B cell (primary cell): Measurements from ENCODE around the gene IL12B. TPM values are rescaled to one million over a fixed set of nuclear protein-coding genes. Genes with fewer than 3 reads are reported as not detected.
"Not testable (repeated sequence)": the region's sequence is repeated elsewhere in the genome, so short reads cannot be mapped to it uniquely, and the experiment has no call there.

Experiments
- ATAC-seq: fragments of 200-7000 bp; cut with Tn5 transposase; one replicate; pipeline ENCODE4 v1.10.0; 2021; ENCODE audit warnings: low read depth, mild to moderate bottlenecking, moderate number of reproducible peaks, moderate library complexity
- CTCF ChIA-PET: fragments of 350-600 bp; sonication (Branson Sonifier 250); formaldehyde crosslinking; loops from one replicate; lab custom pipeline; 2021; ENCODE audit warnings: antibody characterized with exemption, inconsistent platforms; lab: Charles Lee
- POLR2A ChIA-PET: fragments of 350-600 bp; sonication (Branson Sonifier 250); formaldehyde crosslinking; loops from one replicate; lab custom pipeline; 2021; ENCODE audit warnings: antibody characterized with exemption; lab: Charles Lee
- DNase-seq: peaks from one replicate; pipeline ENCODE4 v3.0.0; 2013
- H2AFZ ChIP-seq: 2 replicates; pipeline ENCODE4 v1.6.1; 2012; ENCODE audit warnings: mild to moderate bottlenecking, low read depth, low read length; ENCODE audit not compliant: insufficient read depth, poor library complexity, severe bottlenecking
- H3K27ac ChIP-seq, 2 donors: 1 replicate in 1 of 2; 2 replicates in 1 of 2; pipeline ENCODE4 v1.5.1; 2012 to 2013; ENCODE audit warnings: low read length in 2 of 2, mild to moderate bottlenecking in 2 of 2, moderate library complexity in 1 of 2
- H3K27me3 ChIP-seq, 4 experiments: fragments of 200-600 bp in 1 of 4; sonication (generic) in 1 of 4; replicated peaks in 1 of 4; 1 replicate in 2 of 4; 2 replicates in 2 of 4; pipeline versions ENCODE4 v1.6.1 to v1.7.0; 2013 to 2016; ENCODE audit warnings: low read length in 3 of 4, mild to moderate bottlenecking in 2 of 4, mixed read lengths in 1 of 4, moderate library complexity in 1 of 4; ENCODE audit not compliant: insufficient read depth in 4 of 4, control insufficient read depth in 3 of 4; ENCODE audit errors: control extremely low read depth in 1 of 4
- H3K36me3 ChIP-seq, 2 experiments: replicated peaks in 1 of 2; 1 replicate in 1 of 2; 2 replicates in 1 of 2; pipeline versions ENCODE4 v1.6.1 to v1.7.1; 2013; ENCODE audit warnings: low read length in 1 of 2; ENCODE audit not compliant: insufficient read depth in 2 of 2, control insufficient read depth in 1 of 2; ENCODE audit errors: control extremely low read depth in 1 of 2, extremely low read depth in 1 of 2
- H3K4me1 ChIP-seq, 2 donors: fragments of 200-600 bp in 1 of 2; sonication (generic) in 1 of 2; 1 replicate in 1 of 2; 2 replicates in 1 of 2; pipeline versions ENCODE4 v1.5.1 to v1.6.1; 2013 to 2017; ENCODE audit warnings: low read length in 2 of 2; ENCODE audit not compliant: control insufficient read depth in 2 of 2, insufficient read depth in 2 of 2
- H3K4me2 ChIP-seq: replicated peaks from 2 replicates; pipeline ENCODE3; 2012; ENCODE audit warnings: mild to moderate bottlenecking, low read depth, low read length; ENCODE audit not compliant: poor library complexity, severe bottlenecking
- H3K4me3 ChIP-seq, 5 experiments: fragments of 200-600 bp in 1 of 5; sonication (generic) in 1 of 5; 1 replicate in 3 of 5; 2 replicates in 2 of 5; pipeline versions ENCODE4 v1.5.1 to v1.7.0; 2011 to 2016; ENCODE audit warnings: low read length in 4 of 5, mild to moderate bottlenecking in 4 of 5, low read depth in 2 of 5, control low read depth in 1 of 5, moderate library complexity in 1 of 5; ENCODE audit not compliant: insufficient read depth in 1 of 5; ENCODE audit errors: control extremely low read depth in 1 of 5, extremely low read depth in 1 of 5
- H3K79me2 ChIP-seq: fragments of 200-600 bp; sonication (generic); one replicate; pipeline ENCODE4 v1.6.0; 2016; ENCODE audit warnings: low read length; ENCODE audit not compliant: control insufficient read depth, insufficient read depth
- H3K9ac ChIP-seq: fragments of 200-600 bp; sonication (generic); 2 replicates; pipeline ENCODE4 v1.6.1; 2017; ENCODE audit warnings: mild to moderate bottlenecking, low read length, moderate library complexity
- H3K9me3 ChIP-seq, 3 donors: one replicate each; pipeline versions ENCODE4 v1.6.1 to v1.7.1; 2013; ENCODE audit warnings: low read length in 2 of 3; ENCODE audit not compliant: control insufficient read depth in 2 of 3, insufficient read depth in 1 of 3; ENCODE audit errors: control extremely low read depth in 1 of 3
- H4K20me1 ChIP-seq: 2 replicates; pipeline ENCODE4 v1.6.0; 2012; ENCODE audit warnings: mild to moderate bottlenecking, low read length; ENCODE audit not compliant: insufficient read depth, control insufficient read depth, poor library complexity, severe bottlenecking
- H3K27ac Mint-ChIP-seq: one replicate; pipeline ENCODE4 v1.8.0; 2021; ENCODE audit warnings: mixed read lengths
- H3K27me3 Mint-ChIP-seq: one replicate; pipeline ENCODE4 v1.8.0; 2021; ENCODE audit warnings: mixed read lengths
- H3K4me1 Mint-ChIP-seq: one replicate; pipeline ENCODE4 v1.8.0; 2021; ENCODE audit warnings: mixed read lengths
- H3K4me3 Mint-ChIP-seq: one replicate; pipeline ENCODE4 v1.8.0; 2021; ENCODE audit warnings: mixed read lengths
- H3K9me3 Mint-ChIP-seq: one replicate; pipeline ENCODE4 v1.8.0; 2022; ENCODE audit warnings: mixed read lengths; ENCODE audit not compliant: insufficient read depth
- EZH2 ChIP-seq: IDR thresholded peaks from 2 replicates; pipeline ENCODE4 v1.6.1; 2012; ENCODE audit warnings: borderline replicate concordance, low read depth, mild to moderate bottlenecking, moderate library complexity, low read length; ENCODE audit not compliant: insufficient read depth, poor library complexity, severe bottlenecking
- WGBS: methylation state at CpG from one replicate; pipeline ENCODE4 v1.1.5; 2013; ENCODE audit warnings: missing lambda C conversion rate; ENCODE audit not compliant: insufficient coverage; 5-methylcytosine and 5-hydroxymethylcytosine counted together
- intact Hi-C: fragments of 100-400 bp; cut with micrococcal nuclease; formaldehyde crosslinking; loops from one replicate; pipeline ENCODE4 v1.10.0; 2022
- polyA plus RNA-seq: library from polyadenylated mRNA; depleted of rRNA; stranded (reverse); fragments of >200 nt; gene quantifications from 2 replicates; pipeline ENCODE4 v1.2.3, GENCODE V29; 2012
- total RNA-seq, 2 donors: library from RNA; stranded (reverse); fragments of 120-200 nt in 1 of 2; gene quantifications; 1 replicate in 1 of 2; 2 replicates in 1 of 2; pipeline versions ENCODE4 v1.2.3 to v1.2.4, GENCODE V29; 2013 to 2022
- TF ChIP-seq, protein P1 (sequence below): fragments of 200-600 bp; IDR thresholded peaks from one replicate; pipeline ENCODE4 v1.8.0; 2022; ENCODE audit warnings: antibody characterized with exemption, mild to moderate bottlenecking

Gene IL12B
- total and polyA plus RNA-seq, 2 donors (not counting 1 experiment from before 2014, with no cell fraction given), result 0.15 to 0.17 TPM

DNA sequence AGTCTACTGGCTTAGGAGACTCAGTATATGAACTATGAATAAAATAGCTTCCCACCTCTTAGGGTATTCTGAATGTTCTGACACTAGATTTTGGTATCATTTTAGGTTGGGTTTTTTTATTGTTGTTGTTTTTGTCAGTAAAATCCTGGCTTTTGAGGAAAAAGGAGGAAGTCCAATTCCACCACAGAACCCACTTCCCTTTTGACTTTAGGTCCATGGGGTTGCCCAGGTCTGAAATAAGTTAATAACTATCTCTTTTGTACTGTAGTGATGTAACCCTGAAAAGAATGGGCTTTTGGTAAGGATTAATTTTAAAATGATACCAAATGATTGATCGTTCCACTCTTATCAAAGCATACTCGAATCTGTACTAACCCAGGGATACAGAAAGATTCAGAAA is 29.1 kb upstream of the IL12B start:
- Mint-ChIP-seq H3K4me3 (no peak overlapping the region), H3K9me3 (no peaks in the 10 kb centered on the region), H3K27ac (peak overlapping the region; percentile 53), H3K27me3 (no peaks in the 10 kb centered on the region), H3K4me1 (peaks cover 18% of the 10 kb centered on the region)
- H3K9me3 ChIP-seq, result peaks cover 0 to 3% (median 0%) of the 10 kb centered on the region in 3 donors
- CTCF ChIA-PET, result interaction anchor here (1.5 kb wide), 2 partner anchors 25 to 73 kb away, joined by 3 to 4 read pairs; no protein-coding TSS in a partner anchor
- POLR2A ChIA-PET, result no interaction called here
- H3K36me3 ChIP-seq, result no peaks in the 10 kb centered on the region
- no peak for ATAC-seq
- no peaks in the 10 kb centered on the region for H3K79me2 ChIP-seq
- no peak overlapping the region for H2AFZ ChIP-seq
- TF ChIP-seq EZH2, result no peak
- TF ChIP-seq, protein P1, sequence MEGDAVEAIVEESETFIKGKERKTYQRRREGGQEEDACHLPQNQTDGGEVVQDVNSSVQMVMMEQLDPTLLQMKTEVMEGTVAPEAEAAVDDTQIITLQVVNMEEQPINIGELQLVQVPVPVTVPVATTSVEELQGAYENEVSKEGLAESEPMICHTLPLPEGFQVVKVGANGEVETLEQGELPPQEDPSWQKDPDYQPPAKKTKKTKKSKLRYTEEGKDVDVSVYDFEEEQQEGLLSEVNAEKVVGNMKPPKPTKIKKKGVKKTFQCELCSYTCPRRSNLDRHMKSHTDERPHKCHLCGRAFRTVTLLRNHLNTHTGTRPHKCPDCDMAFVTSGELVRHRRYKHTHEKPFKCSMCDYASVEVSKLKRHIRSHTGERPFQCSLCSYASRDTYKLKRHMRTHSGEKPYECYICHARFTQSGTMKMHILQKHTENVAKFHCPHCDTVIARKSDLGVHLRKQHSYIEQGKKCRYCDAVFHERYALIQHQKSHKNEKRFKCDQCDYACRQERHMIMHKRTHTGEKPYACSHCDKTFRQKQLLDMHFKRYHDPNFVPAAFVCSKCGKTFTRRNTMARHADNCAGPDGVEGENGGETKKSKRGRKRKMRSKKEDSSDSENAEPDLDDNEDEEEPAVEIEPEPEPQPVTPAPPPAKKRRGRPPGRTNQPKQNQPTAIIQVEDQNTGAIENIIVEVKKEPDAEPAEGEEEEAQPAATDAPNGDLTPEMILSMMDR, result no peak
- no peak overlapping the region for H3K4me2 ChIP-seq
- no peak for DNase-seq
- H3K4me3 ChIP-seq, result no peak overlapping the region
- H4K20me1 ChIP-seq, result no peaks in the 10 kb centered on the region
- WGBS, result no CpG with 5 or more reads among the region's 2 CpGs
- intact Hi-C loops, result no loop called here
- H3K27me3 ChIP-seq, result no peaks in the 10 kb centered on the region
- peaks cover 5 to 9% of the 10 kb centered on the region in 2 donors for H3K4me1 ChIP-seq
- H3K9ac ChIP-seq, result no peak overlapping the region
- no peak overlapping the region for H3K27ac ChIP-seq

DNA sequence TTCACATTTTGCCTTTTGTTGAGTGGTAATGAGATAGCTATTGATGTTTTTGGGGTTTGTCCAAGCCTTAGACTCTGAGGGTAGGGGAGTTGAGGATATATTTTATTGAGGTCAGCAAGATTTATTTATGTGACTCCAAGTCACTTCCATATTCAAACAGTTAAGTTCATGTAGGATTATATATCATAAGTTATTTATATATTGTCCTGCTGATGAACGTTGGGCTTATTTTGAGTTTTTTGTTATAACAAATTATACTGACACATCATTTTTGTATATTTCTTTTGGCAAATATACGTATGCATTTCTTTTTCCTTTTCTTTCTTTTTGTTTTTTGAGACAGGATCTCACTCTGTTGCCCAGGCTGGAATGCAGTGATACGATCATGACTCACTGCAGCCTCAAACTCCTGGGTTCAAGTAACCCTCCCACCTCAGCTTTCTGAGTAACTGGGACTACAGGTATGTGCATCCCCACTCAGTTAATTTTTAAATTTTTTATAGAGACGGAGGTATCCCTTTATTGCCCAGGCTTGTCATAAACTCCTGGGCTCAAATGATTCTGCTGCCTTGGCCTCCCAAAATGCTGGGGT is 23.5 kb upstream of the IL12B start:
- WGBS, result 100% methylated on average over 3 of the region's 4 CpGs
- Histone ChIP-seq H2AFZ (no peak overlapping the region), H3K4me2 (no peak overlapping the region), H3K9ac (no peak overlapping the region), H3K79me2 (no peaks in the 10 kb centered on the region), H4K20me1 (no peaks in the 10 kb centered on the region), H3K27ac (no peak overlapping the region), H3K4me3 (no peak overlapping the region), H3K27me3 (no peaks in the 10 kb centered on the region), H3K9me3 (no peaks in the 10 kb centered on the region), H3K4me1 (peaks cover 6 to 9% of the 10 kb centered on the region in 2 donors), H3K36me3 (no peaks in the 10 kb centered on the region)
- CTCF ChIA-PET, result interaction anchor here (0.5 to 1.2 kb wide), 4 partner anchors 17 to 1500 kb away, joined by 3 read pairs; no protein-coding TSS in a partner anchor
- H3K4me1 Mint-ChIP-seq, result peaks cover 18% of the 10 kb centered on the region
- intact Hi-C loops, result no loop called here
- DNase-seq, result no peak
- no peak overlapping the region for H3K27ac Mint-ChIP-seq
- POLR2A ChIA-PET, result no interaction called here
- no peak for TF ChIP-seq EZH2
- TF ChIP-seq, protein P1, result no peak
- no peak for ATAC-seq
- no peak overlapping the region for H3K4me3 Mint-ChIP-seq
- H3K9me3 Mint-ChIP-seq, result no peaks in the 10 kb centered on the region
- no peaks in the 10 kb centered on the region for H3K27me3 Mint-ChIP-seq

DNA sequence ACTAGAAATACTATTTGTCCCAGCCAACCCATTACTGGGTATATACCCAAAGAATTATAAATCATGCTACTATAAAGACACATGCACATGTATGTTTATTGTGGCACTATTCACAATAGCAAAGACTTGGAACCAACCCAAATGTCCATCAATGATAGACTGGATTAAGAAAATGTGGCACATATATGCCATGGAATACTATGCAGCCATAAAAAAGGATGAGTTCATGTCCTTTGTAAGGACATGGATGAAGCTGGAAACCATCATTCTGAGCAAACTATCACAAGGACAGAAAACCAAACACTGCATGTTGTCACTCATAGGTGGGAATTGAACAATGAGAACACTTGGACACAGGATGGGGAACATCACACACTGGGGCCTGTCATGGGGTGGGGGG is 20.4 kb upstream of the IL12B start:
- DNase-seq, H3K4me2 ChIP-seq, H4K20me1 ChIP-seq, H2AFZ ChIP-seq, H3K27me3 ChIP-seq, H3K9me3 Mint-ChIP-seq, H3K79me2 ChIP-seq, H3K9ac ChIP-seq, H3K9me3 ChIP-seq, H3K27ac ChIP-seq, H3K4me3 ChIP-seq, H3K36me3 ChIP-seq, ATAC-seq, H3K4me3 Mint-ChIP-seq, H3K27me3 Mint-ChIP-seq: not testable (repeated sequence)
- CTCF ChIA-PET, result interaction anchor here (0.8 to 1.0 kb wide), 3 partner anchors 13 to 18 kb away, joined by 3 read pairs; no protein-coding TSS in a partner anchor
- H3K4me1 Mint-ChIP-seq, result peaks cover 33% of the 10 kb centered on the region
- H3K4me1 ChIP-seq, result peaks cover 9 to 22% of the 10 kb centered on the region in 2 donors
- POLR2A ChIA-PET, result interaction anchor here (1.0 kb wide), 1 partner anchor 11 kb away, joined by 8 read pairs; no protein-coding TSS in a partner anchor
- intact Hi-C loops, result loop anchor here (2.0 kb wide), 1 partner anchor 18 kb away; no protein-coding TSS in a partner anchor
- peak overlapping the region; percentile 20 for H3K27ac Mint-ChIP-seq
